GM21619 (cell line): Measurements from ENCODE around the gene CTXND1.
"Not testable (repeated sequence)": the region's sequence is repeated elsewhere in the genome, so short reads cannot be mapped to it uniquely, and the experiment has no call there.

ENCODE experiments used
- ATAC-seq: cut with Tn5 transposase; IDR thresholded peaks from one replicate; pipeline ENCODE4 v1.9.1; 2021; ENCODE audit not compliant: unreplicated experiment

CTXND1 gene

DNA sequence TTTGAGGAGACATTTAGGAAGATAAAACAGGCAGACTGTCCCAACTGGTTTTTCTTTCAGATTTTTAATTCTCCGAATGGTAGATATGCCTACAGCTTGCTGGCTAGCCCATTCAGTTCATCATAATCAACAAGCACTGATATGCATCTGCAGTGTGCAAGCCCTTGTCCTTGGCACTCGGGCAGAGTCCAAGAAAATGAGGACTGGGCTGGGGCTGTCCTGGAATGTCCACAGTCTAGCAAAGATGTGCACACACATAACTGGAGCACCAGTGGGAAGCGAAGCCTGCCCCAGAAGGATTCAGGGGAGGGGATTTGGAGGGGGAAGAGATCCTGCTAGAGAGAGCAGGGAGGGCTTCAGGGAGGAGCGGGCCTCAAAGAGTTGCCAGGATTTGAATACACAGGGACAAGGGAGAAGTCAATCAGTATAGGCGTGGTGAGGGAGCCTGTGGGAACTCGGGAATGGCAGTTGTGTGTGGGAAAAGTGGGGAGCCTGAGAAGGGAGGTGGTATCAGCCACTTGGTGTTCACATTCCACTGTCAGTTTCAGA lies 90.5 kb downstream of the CTXND1 start:
- ATAC-seq, result no peak

DNA sequence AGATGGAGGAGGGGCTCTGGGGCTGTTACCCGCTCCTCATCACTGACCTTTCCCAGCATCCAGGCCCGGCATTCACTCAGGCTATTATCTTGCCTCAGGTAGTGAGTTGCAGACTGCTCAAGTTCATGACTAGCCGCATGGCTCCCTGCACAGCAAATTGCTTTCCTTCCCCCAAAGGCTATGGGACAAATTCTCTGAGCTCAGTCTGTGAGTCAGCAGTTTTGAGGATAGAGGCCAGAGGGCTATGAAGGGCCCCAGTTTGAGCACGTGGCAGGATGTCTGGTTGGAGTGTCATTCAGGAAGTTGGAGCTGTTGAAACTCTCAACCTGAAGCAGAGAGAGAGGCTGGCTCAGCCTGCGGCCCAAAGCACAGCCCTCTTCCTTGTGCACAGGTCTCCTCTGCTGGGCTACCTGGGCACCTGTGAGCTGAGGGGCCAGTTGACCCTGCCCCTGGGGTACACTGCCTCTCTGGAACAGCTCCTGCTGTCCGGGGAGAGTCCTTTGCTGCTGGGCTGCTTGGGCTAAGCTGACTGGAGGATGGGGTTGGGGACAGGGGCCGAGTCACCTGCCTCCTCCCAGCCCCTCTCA lies 91.3 kb downstream of the CTXND1 start:
- ATAC-seq, result peak; percentile 84

DNA sequence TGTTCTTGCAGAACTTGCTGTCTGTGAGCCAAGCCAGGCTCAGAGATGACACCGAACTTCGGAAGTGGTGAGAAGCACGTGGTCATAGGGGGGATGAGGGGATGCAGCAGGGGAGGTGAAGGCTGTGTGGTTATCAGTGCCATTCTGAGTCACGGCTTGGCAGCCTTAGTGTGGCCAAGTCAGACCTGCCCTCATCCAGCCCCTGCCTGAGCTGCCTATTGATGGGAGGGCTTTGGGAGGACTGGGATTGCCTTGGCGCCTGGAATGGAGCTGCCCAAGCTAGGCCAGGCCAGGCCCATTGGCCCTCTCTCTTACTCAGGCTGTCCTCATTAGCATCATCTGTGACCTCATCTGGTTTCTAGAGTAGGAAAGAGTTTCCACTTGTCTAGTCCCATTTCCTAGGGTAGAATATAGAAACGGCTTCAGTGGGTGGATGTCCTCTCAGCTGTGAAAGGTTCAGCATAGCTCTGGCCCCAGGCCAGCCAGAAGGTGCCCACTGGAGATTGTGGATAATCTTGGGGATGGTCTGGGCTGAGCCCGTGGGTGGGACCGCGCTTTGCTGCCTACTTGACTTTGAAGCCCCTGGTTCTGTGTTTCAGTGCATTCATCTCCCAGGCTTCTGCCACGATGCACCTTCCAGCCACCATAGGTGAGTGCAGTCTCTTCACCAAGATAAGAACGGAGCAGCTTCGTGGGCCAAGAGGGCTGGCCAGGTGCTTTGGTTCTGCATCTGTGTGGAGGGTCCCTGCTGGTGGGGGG lies 92.0 kb downstream of the CTXND1 start:
- no peak for ATAC-seq

DNA sequence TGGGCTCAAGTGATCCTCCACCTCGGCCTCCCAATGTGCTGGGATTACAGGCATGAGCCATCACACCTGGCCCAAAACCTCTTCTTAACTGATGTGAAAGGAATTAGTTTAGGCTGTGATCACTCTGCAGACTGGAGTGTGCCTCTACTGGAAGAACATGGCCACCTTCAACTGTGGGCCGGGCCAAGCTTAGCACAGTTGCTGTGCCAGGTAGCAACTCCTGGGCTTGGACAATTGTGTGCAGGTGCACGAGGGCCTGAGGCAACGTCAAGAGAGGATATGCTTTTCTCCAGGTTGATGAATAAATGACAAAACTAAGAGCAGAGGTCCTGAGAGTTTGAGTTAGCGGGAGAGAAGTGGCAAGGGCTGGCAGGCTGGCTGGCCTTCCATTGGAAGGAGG lies 92.7 kb downstream of the CTXND1 start:
- ATAC-seq, result no peak

DNA sequence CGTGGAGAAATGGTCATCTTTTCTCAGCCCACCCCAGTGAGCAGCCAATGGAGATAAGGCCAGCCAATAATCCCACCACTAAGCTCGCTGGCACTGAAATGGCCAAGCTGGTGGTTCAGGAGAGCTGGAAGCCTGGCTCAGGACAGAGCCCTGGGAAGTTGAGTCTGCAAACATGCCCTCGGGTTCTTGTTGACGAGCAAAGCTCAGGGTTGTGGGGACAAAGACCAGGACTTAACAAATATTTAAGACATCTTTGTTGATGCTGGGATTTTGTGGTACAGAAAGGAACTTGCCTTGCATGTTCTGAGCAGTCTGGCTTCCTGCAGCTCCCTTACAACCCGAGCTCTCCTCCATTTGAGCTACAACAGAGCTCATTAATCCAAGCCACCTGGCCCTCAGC lies 94.8 kb downstream of the CTXND1 start:
- ATAC-seq, result no peak

DNA sequence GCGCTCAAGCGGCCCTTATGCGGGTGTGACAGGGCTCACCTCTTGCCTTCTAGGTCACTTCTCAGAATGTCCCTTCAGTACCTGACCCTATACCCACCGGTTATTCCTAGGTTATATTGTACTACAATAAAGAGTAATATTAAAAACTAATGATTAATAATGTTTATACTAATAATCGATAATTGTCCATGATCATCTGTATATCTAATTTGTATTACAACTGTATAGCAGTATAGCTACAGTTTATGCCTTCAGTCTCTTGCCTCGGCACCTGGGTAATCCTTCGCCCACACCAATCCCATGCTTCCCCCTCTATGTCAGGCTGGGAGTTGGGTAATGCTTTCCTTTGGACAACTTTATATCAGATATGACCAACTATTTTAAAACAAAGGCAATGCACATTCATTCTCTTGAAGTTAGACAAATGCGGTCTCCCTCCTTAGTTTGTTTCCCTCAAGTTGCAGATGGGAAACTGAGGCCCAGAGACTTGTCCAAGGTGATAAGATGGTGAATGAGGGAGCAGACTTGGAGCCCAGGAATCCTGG lies 95.8 kb downstream of the CTXND1 start:
- ATAC-seq, result no peak

DNA sequence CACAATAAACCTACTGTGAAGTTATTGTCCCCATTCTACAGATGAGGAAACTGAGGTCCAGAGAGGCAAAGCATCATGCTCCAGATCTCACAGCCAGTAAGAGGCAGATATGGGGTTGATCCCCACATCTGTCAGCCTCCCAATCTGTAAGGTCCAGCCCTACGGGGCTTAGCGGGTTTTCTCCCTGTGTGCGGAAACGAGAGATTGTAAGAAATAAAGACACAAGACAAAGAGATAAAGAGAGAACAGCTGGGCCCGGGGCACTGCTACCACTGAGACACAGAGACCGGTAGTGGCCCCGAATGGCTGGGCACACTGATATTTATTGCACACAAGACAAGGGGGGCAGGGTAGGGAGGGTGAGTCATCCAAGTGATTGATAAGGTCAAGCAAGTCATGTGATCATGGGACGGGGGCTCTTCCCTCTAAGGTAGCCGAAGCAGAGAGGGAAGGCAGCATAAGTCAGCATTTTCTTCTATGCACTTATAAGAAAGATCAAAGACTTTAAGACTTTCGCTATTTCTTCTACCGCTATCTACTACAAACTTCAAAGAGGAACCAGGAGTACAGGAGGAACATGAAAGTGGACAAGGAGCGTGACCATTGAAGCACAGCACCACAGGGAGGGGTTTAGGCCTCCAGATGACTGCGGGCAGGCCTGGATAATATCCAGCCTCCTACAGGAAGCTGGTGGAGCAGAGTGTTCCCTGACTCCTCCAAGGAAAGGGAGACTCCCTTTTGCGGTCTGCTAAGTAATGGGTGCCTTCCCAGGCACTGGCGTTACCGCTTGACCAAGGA lies 96.4 kb downstream of the CTXND1 start:
- not testable (repeated sequence) for ATAC-seq

DNA sequence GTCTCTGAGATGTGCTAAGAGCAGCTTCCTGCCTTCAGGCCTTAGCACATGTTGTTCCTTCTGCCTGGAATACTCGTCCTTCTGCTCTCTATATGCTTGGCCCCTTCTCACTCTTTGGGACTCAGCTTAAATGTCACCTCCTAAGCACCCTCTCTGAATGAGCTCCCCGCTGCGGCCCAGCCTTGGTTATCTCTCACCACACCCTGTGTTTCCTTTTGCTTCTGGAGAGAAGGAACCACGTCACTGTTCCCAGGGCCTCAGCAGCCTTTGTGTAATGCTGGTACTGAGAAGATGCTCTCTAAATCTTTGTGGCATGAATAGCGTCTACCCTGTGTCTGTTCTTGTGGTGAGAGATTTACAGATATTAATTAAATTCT lies 97.0 kb downstream of the CTXND1 start:
- no peak for ATAC-seq

DNA sequence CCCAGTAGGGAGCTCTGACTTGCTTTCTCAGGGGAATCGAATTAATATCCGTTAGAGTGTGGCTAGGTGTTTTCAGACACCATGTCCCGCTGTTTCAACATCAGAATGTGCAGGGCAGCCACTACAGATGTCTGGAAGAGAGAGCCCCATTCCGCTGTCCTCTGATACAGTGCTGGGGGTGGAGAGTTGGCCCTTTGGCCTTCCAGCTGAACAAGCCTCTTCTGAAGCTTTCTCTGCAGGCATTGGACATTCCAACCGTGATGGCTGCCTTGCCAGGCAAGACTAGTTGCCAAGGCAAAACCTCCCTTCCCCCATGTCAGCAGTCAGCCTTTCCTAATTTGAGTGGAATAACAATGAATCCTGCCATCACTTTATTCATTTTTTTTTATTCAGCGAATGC lies 97.7 kb downstream of the CTXND1 start:
- ATAC-seq, result no peak

DNA sequence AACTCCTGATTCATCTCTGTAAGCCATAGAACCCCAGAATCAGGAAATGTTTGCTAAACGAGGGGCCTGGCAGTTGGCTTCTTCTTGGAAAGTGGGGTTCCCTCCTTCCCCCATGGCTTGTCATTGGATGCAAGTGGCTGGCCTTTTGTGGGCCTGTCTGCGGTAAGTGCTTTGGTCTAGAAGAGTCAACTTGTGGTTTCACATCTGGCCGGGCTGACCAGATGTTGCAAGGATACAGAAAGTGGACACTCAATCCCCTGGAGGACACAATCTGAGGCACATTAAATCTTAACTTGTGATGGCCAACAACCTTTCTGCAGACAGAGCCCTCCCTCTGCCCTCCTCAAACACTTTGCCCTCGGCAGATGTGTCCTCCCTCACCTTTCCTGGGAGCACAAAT lies 98.1 kb downstream of the CTXND1 start:
- ATAC-seq, result no peak

DNA sequence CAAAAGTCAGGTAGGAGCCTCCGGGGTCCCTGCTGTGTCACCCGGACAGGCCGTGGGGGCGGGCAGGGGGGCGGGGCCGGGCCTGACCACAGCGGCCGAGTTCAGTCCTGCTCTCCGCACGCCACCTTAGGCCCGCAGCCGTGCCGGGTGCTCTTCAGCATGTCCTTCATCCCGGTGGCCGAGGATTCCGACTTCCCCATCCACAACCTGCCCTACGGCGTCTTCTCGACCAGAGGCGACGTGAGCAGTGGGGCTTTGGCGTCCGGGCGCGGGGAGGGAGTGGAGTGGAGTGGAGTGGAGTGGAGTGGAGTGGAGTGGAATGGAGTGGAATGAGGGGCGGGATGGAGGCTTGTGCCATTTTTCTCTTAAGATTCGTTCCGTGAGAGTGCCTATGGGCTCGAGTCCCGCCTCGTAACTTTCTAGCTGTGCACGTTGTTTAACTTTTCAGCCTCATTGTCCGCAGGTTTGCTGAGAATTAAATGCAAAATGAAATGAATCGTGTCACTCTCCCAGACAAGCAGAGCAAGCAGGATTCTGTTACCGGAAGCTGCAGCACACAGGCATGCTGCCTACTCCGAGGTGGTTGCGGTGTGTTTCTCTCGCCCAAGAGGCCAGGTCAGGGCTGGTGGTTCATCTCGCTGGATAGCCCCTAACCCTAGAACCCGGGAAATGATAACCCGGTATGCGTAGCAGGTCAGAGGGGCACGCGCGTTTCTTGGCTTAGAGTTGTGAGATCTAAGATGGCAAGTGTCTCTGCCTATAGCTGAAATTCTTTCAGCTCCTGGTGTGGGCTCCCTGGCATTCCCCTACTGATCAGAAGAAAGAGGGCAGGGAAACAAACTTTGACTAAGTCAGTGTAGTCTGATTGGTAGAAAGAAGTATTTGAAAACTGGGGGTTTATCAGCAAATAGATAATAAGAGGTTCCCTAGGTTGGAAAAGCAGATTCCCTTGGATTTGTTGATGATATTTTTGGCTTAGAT lies 98.8 kb downstream of the CTXND1 start, which contains the start of gene FAH:
Gene FAH, plus strand, starts transcription at position 104 of the 981 bp plus-strand sequence. Its CDS starts 56 bp downstream, at position 160.
- ATAC-seq, result peak; percentile 53

DNA sequence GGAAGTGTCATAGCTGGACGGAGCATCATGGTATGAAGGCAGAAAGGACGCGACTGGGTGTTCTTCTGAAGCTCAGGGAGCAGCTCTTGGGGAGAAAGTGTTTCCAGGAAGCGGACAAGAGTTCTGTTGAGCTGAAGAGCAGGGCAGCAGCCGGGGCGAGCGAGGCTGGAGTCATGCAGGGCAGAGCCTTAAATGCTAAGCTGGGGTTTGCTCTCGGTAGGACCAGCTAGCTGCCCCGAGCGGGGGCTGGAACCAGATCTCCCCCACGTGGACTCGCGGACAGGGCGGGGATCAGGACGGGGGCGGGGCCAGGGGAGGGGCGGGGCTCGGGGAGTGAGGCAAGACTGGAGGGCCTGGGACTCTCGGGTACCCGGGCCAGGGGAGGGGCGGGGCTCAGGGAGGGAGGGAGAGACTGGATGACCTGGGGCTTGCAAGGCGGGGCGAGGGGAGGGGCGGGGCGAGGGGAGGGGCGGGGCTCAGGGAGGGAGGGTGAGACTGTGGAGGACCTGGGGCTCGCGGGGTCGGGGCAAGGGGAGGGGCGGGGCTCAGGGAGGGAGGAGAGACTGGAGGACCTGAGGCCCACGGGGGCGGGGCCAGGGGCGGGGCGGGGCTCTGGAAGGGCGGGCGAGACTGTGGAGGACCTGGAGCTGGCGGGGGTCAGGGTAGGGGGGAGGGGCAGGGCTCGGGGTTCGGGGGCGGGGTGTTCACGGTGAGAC lies 99.7 kb downstream of the CTXND1 start:
- ATAC-seq, result peak; percentile 48

DNA sequence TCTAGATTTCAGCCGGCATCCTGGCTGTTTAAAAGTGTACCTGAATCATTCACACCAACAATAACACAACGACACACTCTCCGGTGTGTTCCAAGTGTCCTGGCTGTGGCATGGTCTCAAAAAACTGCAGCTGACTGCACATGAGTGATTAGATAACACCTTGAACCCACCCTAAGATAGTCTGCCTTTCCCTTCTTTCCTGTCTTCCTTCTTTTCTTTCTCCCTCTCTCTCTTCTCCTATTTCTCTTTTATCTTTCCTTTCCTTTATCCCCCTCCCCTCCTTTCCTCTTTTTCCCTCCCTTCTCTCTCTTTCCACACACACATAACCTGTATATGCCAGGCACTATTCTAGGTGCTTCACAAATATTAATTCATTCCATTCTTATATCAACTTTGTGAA lies 100.4 kb downstream of the CTXND1 start:
- ATAC-seq, result no peak

DNA sequence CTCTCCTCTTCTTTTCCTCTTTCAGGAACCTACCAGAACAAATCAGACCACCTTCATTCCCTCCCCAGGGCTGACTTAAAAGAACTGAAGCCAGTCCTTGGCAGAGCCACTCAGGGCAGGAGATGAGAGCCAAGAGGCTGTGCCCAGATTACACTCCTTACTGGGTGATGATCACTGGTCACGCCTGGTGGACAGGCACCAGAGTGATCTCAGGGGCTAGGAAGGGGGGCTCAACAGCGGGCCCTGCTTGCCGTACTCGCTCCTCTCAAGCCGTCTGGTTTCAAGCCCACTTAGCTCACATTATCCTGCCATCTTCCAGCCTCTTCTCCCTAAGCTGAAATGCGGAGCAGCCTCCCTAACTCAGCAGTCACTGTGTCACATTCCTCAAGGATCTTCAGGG lies 100.9 kb downstream of the CTXND1 start:
- ATAC-seq, result no peak
